Keratinocyte (primary cell): ENCODE data around the gene SRSF12. TPM values are rescaled to one million over a fixed set of nuclear protein-coding genes. Genes with fewer than 3 reads are reported as not detected.

Experiments used
- DNase-seq: peaks from one replicate; pipeline ENCODE4 v3.0.0-alpha.2; 2011; ENCODE audit warnings: low read depth, missing footprints, low spot score
- FAIRE-seq: peaks from 2 replicates; lab custom pipeline; 2011; peaks lifted over from hg19 to GRCh38; lab: Jason Lieb, UNC
- H2AFZ ChIP-seq: 2 replicates; pipeline ENCODE4 v1.6.0; 2012; ENCODE audit warnings: low read length, control low read depth, inconsistent platforms; ENCODE audit not compliant: control insufficient read depth
- H3K27ac ChIP-seq: 2 replicates; pipeline ENCODE4 v1.5.1; 2011; ENCODE audit warnings: low read length; ENCODE audit not compliant: control insufficient read depth, insufficient read depth
- H3K27me3 ChIP-seq: 3 replicates; pipeline ENCODE4 v1.6.0; 2011; ENCODE audit warnings: low read length; ENCODE audit not compliant: control insufficient read depth, insufficient read depth; ENCODE audit errors: extremely low read depth
- H3K36me3 ChIP-seq, 2 experiments: 2 replicates in 1 of 2; 3 replicates in 1 of 2; pipeline ENCODE4 v1.5.1; 2011; ENCODE audit warnings: low read length in 2 of 2, mild to moderate bottlenecking in 1 of 2; ENCODE audit not compliant: control insufficient read depth in 2 of 2, insufficient read depth in 2 of 2; ENCODE audit errors: extremely low read depth in 1 of 2
- H3K4me1 ChIP-seq: 3 replicates; pipeline ENCODE4 v1.5.1; 2011; ENCODE audit warnings: low read length; ENCODE audit not compliant: control insufficient read depth, insufficient read depth; ENCODE audit errors: extremely low read depth
- H3K4me2 ChIP-seq: 3 replicates; pipeline ENCODE4 v1.6.0; 2011; ENCODE audit warnings: low read depth, low read length; ENCODE audit not compliant: control insufficient read depth, insufficient read depth; ENCODE audit errors: extremely low read depth
- H3K4me3 ChIP-seq, 3 experiments: fragments of 200-600 bp in 1 of 3; sonication (generic) in 1 of 3; 2 replicates in 2 of 3; 3 replicates in 1 of 3; pipeline ENCODE4 v1.5.1; 2011 to 2016; ENCODE audit warnings: low read length in 3 of 3, mild to moderate bottlenecking in 3 of 3, control low read depth in 2 of 3, inconsistent platforms in 1 of 3, low read depth in 1 of 3, mixed read lengths in 1 of 3, mixed run types in 1 of 3, moderate library complexity in 1 of 3; ENCODE audit not compliant: control insufficient read depth in 2 of 3, insufficient read depth in 2 of 3; ENCODE audit errors: extremely low read depth in 1 of 3
- H3K79me2 ChIP-seq: 2 replicates; pipeline ENCODE4 v1.6.0; 2012; ENCODE audit warnings: low read length; ENCODE audit not compliant: control insufficient read depth, insufficient read depth
- H3K9ac ChIP-seq: 3 replicates; pipeline ENCODE4 v1.6.0; 2011; ENCODE audit warnings: low read length; ENCODE audit not compliant: control insufficient read depth, insufficient read depth; ENCODE audit errors: extremely low read depth
- H3K9me1 ChIP-seq: 3 replicates; pipeline ENCODE4 v1.6.0; 2011; ENCODE audit warnings: low read length; ENCODE audit not compliant: control insufficient read depth, insufficient read depth; ENCODE audit errors: extremely low read depth
- H3K9me3 ChIP-seq: 2 replicates; pipeline ENCODE4 v1.5.1; 2012; ENCODE audit warnings: low read depth, low read length; ENCODE audit not compliant: control insufficient read depth
- H4K20me1 ChIP-seq: 3 replicates; pipeline ENCODE4 v1.6.0; 2011; ENCODE audit warnings: low read length; ENCODE audit not compliant: control insufficient read depth, insufficient read depth; ENCODE audit errors: extremely low read depth
- EZH2 ChIP-seq: IDR thresholded peaks from one replicate; pipeline ENCODE4 v1.6.1; 2012; ENCODE audit warnings: inconsistent platforms, mild to moderate bottlenecking, low read length, moderate library complexity
- dilution Hi-C: fragments of 300-500 bp; cut with MboI; formaldehyde crosslinking; loops from one replicate; pipeline ENCODE4 v1.7.0; 2020; ENCODE audit warnings: low sequenced_read_pairs; ENCODE audit not compliant: extremely low pct_ligation_motif_present
- polyA plus RNA-seq, 5 experiments: library from polyadenylated mRNA; depleted of rRNA in 3 of 5; stranded (reverse) in 3 of 5; stranded (forward) in 1 of 5; unstranded in 1 of 5; fragments of >200 nt; gene quantifications; 1 replicate in 1 of 5; 2 replicates in 3 of 5; 3 replicates in 1 of 5; pipeline versions ENCODE4 v1.2.1 to v1.2.3, GENCODE V29; 2011 to 2012; ENCODE audit warnings: missing spikeins in 2 of 5, low read depth in 1 of 5, low replicate concordance in 1 of 5
- TF ChIP-seq, protein P1 (sequence below), 3 experiments: IDR thresholded peaks in 1 of 3; conservative IDR thresholded peaks in 1 of 3; optimal IDR thresholded peaks in 1 of 3; 2 replicates in 2 of 3; 3 replicates in 1 of 3; pipeline versions ENCODE3 to v1.5.1; 2011; ENCODE audit warnings: low read length in 3 of 3, mild to moderate bottlenecking in 3 of 3, moderate library complexity in 2 of 3, control low read depth in 1 of 3, inconsistent platforms in 1 of 3; ENCODE audit not compliant: insufficient read depth in 2 of 3; ENCODE audit errors: extremely low read depth in 1 of 3

SRSF12 gene
- polyA plus RNA-seq, 1 donor (not counting 4 experiments of a cell fraction or from before 2014, with no cell fraction given), result 0.28 TPM

DNA sequence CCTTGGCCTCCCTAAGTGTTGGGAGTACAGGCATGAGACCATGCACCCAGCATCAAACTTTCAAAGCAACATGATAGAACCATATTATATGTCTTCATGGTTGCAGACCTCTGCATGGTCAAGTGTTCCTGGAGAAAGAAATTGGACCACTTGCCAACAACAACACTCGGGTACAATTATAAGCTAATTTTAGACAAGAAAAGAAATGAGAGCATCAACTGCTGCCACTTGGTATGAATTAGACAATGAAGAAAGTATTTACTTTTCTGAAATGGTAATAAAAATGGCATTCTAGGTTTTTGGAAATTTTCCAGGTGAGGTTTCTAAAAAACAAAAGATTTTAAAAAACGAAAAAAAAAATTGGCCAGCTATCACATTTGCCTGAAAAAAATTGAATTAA is 20.3 kb upstream of the SRSF12 start:
- Histone ChIP-seq H3K27ac (no peak overlapping the region), H3K9me1 (no peaks in the 10 kb centered on the region), H3K79me2 (no peaks in the 10 kb centered on the region), H4K20me1 (no peaks in the 10 kb centered on the region), H3K27me3 (no peaks in the 10 kb centered on the region), H3K4me1 (peaks cover 3% of the 10 kb centered on the region), H3K9me3 (no peaks in the 10 kb centered on the region), H2AFZ (no peak overlapping the region), H3K4me3 (no peak overlapping the region), H3K4me2 (no peak overlapping the region), H3K9ac (no peak overlapping the region), H3K36me3 (no peaks in the 10 kb centered on the region)
- dilution Hi-C loops, result no loop called here
- no peak for FAIRE-seq
- TF ChIP-seq EZH2, result no peak
- TF ChIP-seq, protein P1, sequence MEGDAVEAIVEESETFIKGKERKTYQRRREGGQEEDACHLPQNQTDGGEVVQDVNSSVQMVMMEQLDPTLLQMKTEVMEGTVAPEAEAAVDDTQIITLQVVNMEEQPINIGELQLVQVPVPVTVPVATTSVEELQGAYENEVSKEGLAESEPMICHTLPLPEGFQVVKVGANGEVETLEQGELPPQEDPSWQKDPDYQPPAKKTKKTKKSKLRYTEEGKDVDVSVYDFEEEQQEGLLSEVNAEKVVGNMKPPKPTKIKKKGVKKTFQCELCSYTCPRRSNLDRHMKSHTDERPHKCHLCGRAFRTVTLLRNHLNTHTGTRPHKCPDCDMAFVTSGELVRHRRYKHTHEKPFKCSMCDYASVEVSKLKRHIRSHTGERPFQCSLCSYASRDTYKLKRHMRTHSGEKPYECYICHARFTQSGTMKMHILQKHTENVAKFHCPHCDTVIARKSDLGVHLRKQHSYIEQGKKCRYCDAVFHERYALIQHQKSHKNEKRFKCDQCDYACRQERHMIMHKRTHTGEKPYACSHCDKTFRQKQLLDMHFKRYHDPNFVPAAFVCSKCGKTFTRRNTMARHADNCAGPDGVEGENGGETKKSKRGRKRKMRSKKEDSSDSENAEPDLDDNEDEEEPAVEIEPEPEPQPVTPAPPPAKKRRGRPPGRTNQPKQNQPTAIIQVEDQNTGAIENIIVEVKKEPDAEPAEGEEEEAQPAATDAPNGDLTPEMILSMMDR (optimal IDR thresholded peaks at IDR 0.05 in 1 of 3, IDR thresholded peaks at IDR 0.05 in 1 of 3, conservative IDR thresholded peaks at IDR 0.05 in 1 of 3; ENCODE audit: extremely low read depth in 1 of 3, insufficient read depth in 2 of 3, low read length in 3 of 3), result no peak
- no peak for DNase-seq

DNA sequence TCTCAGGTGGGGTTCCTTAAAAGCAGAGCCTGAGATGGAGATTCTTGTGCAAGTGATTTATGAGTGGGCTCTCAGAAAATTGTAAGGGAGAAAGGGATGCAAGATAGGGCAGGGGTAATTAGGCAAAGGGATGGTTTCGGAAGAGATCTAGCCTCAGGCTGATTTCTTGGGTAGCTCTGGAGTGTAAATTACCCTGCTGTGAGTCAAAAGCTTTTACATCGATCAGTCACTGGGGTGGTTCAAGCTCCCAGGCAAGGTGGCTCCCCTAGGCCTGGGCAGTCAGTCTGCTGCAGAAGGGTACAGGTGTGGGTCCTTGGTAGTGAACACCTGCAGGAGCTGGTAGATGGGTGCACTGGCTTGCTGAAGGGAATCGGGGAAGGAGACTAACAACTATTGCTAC is 16.9 kb upstream of the SRSF12 start:
- TF ChIP-seq EZH2, result no peak
- TF ChIP-seq, protein P1 (optimal IDR thresholded peaks at IDR 0.05 in 1 of 3, IDR thresholded peaks at IDR 0.05 in 1 of 3, conservative IDR thresholded peaks at IDR 0.05 in 1 of 3; ENCODE audit: extremely low read depth in 1 of 3, insufficient read depth in 2 of 3, low read length in 3 of 3), result no peak

More for the DNA sequence above, 16.9 kb upstream of the SRSF12 start:
- H3K79me2 ChIP-seq, result no peaks in the 10 kb centered on the region
- no peak overlapping the region for H3K9ac ChIP-seq
- no peaks in the 10 kb centered on the region for H3K27me3 ChIP-seq
- peaks cover 3% of the 10 kb centered on the region for H3K4me1 ChIP-seq
- H3K36me3 ChIP-seq, result no peaks in the 10 kb centered on the region
- no peak overlapping the region for H2AFZ ChIP-seq
- H3K4me3 ChIP-seq, result no peak overlapping the region
- no peak overlapping the region for H3K27ac ChIP-seq
- no peaks in the 10 kb centered on the region for H3K9me3 ChIP-seq
- FAIRE-seq, result no peak
- no peak overlapping the region for H3K4me2 ChIP-seq
- no peaks in the 10 kb centered on the region for H4K20me1 ChIP-seq
- no peak for DNase-seq
- dilution Hi-C loops, result no loop called here
- no peaks in the 10 kb centered on the region for H3K9me1 ChIP-seq
